GM10248 (cell line): ENCODE data around the gene DNHD1.

ENCODE experiments used
- CTCF ChIA-PET: fragments of 300-600 bp; sonication (Branson Sonifier 250); formaldehyde crosslinking; extraction: SDS; loops from one replicate; lab custom pipeline; 2021; ENCODE audit warnings: antibody characterized with exemption; lab: Yijun Ruan, JAX
- POLR2A ChIA-PET: fragments of 350-650 bp; sonication (Branson Sonifier 250); formaldehyde crosslinking; extraction: SDS; loops from one replicate; lab custom pipeline; 2020; ENCODE audit warnings: antibody characterized with exemption; lab: Yijun Ruan, JAX
- DNase-seq: peaks from one replicate; pipeline ENCODE4 v3.0.0; 2012; ENCODE audit errors: extremely low spot score
- CTCF ChIP-seq: IDR thresholded peaks from 2 replicates; pipeline ENCODE4 v1.5.1; 2012; ENCODE audit warnings: mild to moderate bottlenecking, low read depth; ENCODE audit errors: extremely low read depth, missing control alignments, control extremely low read depth

The DNHD1 gene

GRCh38 chr11:6568191-6568918, 71.3 kb downstream of the DNHD1 start:
- no peak for DNase-seq
- CTCF ChIA-PET, result interaction anchor here (1.0 to 1.6 kb wide), 5 partner anchors 9 to 39 kb away, joined by 3 to 4 read pairs (median 4); no protein-coding TSS in a partner anchor
- TF ChIP-seq CTCF, result no peak
- POLR2A ChIA-PET, result no interaction called here

DNA sequence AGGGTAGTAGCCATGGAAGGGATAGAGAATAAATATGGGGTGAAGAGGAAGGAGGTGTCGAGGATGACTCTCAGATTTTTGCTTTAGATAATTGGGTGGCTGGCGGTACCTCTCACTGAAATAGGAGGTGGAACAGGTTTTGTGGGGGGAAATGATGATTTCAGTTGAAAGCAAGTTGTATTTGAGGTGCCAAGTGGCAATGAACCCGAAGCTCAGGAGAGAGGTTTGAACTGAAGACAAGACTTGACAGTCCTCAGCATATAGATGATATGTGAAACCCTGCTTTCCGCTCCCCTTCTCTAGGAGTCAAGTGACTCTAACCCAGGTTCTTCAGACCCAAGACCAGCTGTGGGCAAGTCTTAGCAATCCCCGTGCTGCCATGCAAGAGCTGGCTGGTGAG, 72.6 kb downstream of the DNHD1 start:
- TF ChIP-seq CTCF, result no peak
- no peak for DNase-seq
- ChIA-PET POLR2A (interaction anchor here (0.6 kb wide), 1 partner anchor 113 kb away, joined by 4 read pairs; the partner anchor contains the start of gene MRPL17), CTCF (interaction anchor here (1.0 to 1.6 kb wide), 3 partner anchors 22 to 190 kb away, joined by 3 to 4 read pairs (median 4); no protein-coding TSS in a partner anchor)

DNA sequence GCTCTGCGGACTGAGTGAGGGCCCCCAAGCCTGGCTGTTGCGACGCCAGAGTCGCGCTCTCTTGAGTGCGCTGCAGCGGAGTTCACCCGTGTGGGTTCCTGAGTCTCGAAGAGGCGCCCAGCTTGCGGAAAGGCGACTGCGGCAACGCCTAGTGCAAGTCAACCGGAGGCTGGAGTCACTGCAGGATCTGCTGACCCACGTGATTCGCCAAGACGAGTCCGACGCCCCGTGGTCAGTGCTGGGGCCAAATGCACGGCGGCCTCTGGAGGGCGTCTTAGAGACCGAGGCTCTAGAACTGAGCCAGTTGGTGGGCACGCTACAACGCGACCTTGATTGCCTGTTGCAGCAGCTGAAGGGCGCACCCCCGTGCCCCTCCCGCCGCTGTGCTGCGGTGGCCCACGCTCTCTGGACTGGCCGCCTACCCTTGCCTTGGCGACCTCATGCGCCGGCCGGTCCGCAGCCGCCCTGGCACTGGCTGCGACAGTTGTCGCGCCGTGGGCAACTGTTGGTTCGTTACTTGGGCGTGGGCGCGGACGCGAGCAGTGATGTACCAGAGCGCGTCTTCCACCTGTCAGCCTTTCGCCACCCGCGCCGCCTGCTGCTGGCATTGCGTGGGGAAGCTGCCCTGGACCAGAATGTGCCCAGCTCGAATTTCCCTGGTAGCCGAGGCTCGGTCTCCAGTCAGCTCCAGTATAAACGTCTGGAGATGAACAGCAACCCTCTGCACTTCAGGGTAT, 73.8 kb downstream of the DNHD1 start:
- ChIA-PET POLR2A (no interaction called here), CTCF (interaction anchor here (0.9 to 1.6 kb wide), 5 partner anchors 10 to 167 kb away, joined by 3 to 4 read pairs (median 3); no protein-coding TSS in a partner anchor)
- DNase-seq, result no peak
- TF ChIP-seq CTCF, result no peak

- POLR2A ChIA-PET, result no interaction called here
- no peak for TF ChIP-seq CTCF
- DNase-seq, result no peak
- CTCF ChIA-PET, result interaction anchor here (0.9 to 1.5 kb wide), 4 partner anchors 11 to 166 kb away, joined by 3 read pairs; no protein-coding TSS in a partner anchor
These were observed 74.4 kb downstream of the DNHD1 start for GRCh38 chr11:6571434-6572008.

DNA sequence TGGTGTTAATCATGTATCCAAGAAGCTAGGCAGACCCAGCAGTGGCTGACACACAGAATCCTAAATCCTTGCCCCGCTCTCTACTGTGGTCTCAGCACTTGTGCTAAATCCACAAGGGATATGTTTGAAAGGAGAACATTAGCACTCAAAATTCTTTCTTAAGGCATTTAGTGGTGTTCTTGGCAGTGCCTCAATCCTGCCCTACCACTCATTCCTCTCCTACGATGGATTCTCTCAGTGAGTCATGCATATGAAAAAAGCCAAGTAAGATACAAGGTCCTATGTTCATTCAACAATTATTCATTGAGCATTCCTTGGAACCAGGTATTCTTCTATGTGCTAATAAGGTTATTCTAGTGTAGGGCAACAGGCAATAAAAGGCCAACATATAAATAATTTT, 75.1 kb downstream of the DNHD1 start:
- CTCF ChIA-PET, result interaction anchor here (0.9 to 1.1 kb wide), 3 partner anchors 10 to 31 kb away, joined by 3 read pairs; no protein-coding TSS in a partner anchor

More for the DNA sequence above, 75.1 kb downstream of the DNHD1 start:
- TF ChIP-seq CTCF, result no peak
- no peak for DNase-seq
- POLR2A ChIA-PET, result no interaction called here
